CD14-positive monocyte (primary cell): ENCODE results near the gene TLCD2. TPM values are rescaled to one million over a fixed set of nuclear protein-coding genes. Genes with fewer than 3 reads are reported as not detected.

Experiments used
- DNase-seq, 3 donors: peaks; one replicate each; pipeline ENCODE4 v3.0.0-alpha.2; 2011 to 2022
- H2AFZ ChIP-seq: 2 replicates; pipeline ENCODE4 v1.6.0; 2012; ENCODE audit warnings: mild to moderate bottlenecking, low read depth, low read length, inconsistent platforms; ENCODE audit not compliant: insufficient read depth, poor library complexity, severe bottlenecking
- H3K27ac ChIP-seq, 2 donors: 1 replicate in 1 of 2; 2 replicates in 1 of 2; pipeline ENCODE4 v1.5.1; 2012 to 2013; ENCODE audit warnings: low read length in 2 of 2, control low read depth in 1 of 2, inconsistent platforms in 1 of 2, low read depth in 1 of 2, mild to moderate bottlenecking in 1 of 2
- H3K27me3 ChIP-seq, 2 donors: one replicate each; pipeline versions ENCODE4 v1.6.0 to v1.6.1; 2011 to 2013; ENCODE audit warnings: low read length in 2 of 2; ENCODE audit not compliant: control insufficient read depth in 2 of 2, insufficient read depth in 2 of 2
- H3K36me3 ChIP-seq, 2 donors: replicated peaks in 1 of 2; 1 replicate in 1 of 2; 2 replicates in 1 of 2; pipeline versions ENCODE4 v1.5.1 to v1.6.1; 2012 to 2013; ENCODE audit warnings: low read length in 2 of 2, control low read depth in 1 of 2, inconsistent platforms in 1 of 2, mild to moderate bottlenecking in 1 of 2; ENCODE audit not compliant: insufficient read depth in 2 of 2, control insufficient read depth in 1 of 2
- H3K4me1 ChIP-seq, 2 donors: 1 replicate in 1 of 2; 2 replicates in 1 of 2; pipeline versions ENCODE4 v1.5.1 to v1.6.1; 2012 to 2013; ENCODE audit warnings: low read length in 2 of 2, control low read depth in 1 of 2, inconsistent platforms in 1 of 2, mild to moderate bottlenecking in 1 of 2, moderate library complexity in 1 of 2; ENCODE audit not compliant: insufficient read depth in 2 of 2, control insufficient read depth in 1 of 2
- H3K4me2 ChIP-seq: replicated peaks from 2 replicates; pipeline ENCODE3; 2012; ENCODE audit warnings: low read length, moderate library complexity, mild to moderate bottlenecking; ENCODE audit not compliant: poor library complexity, severe bottlenecking; ENCODE audit errors: extremely low read depth
- H3K4me3 ChIP-seq, 3 experiments: fragments of 200-600 bp in 1 of 3; sonication (generic) in 1 of 3; replicated peaks in 1 of 3; 1 replicate in 2 of 3; 2 replicates in 1 of 3; pipeline ENCODE4 v1.5.1; 2011 to 2013; ENCODE audit warnings: low read length in 3 of 3, mild to moderate bottlenecking in 3 of 3, control low read depth in 2 of 3, low read depth in 2 of 3, inconsistent platforms in 1 of 3, moderate library complexity in 1 of 3
- H3K79me2 ChIP-seq: 2 replicates; pipeline ENCODE4 v1.6.0; 2012; ENCODE audit warnings: mild to moderate bottlenecking, control low read depth, inconsistent platforms, low read length, moderate library complexity; ENCODE audit not compliant: insufficient read depth
- H3K9ac ChIP-seq: 2 replicates; pipeline ENCODE4 v1.6.0; 2017; ENCODE audit warnings: low read length, mild to moderate bottlenecking; ENCODE audit not compliant: insufficient read depth, poor library complexity, severe bottlenecking
- H3K9me3 ChIP-seq, 2 donors: replicated peaks in 1 of 2; 1 replicate in 1 of 2; 2 replicates in 1 of 2; pipeline versions ENCODE4 v1.5.1 to v1.6.1; 2012 to 2013; ENCODE audit warnings: low read length in 2 of 2, control low read depth in 1 of 2; ENCODE audit not compliant: control insufficient read depth in 1 of 2, insufficient read depth in 1 of 2
- H4K20me1 ChIP-seq: 2 replicates; pipeline ENCODE4 v1.6.0; 2012; ENCODE audit warnings: mild to moderate bottlenecking, low read length, control low read depth, moderate library complexity; ENCODE audit not compliant: insufficient read depth
- H3K27ac Mint-ChIP-seq, 7 donors: one replicate each; pipeline ENCODE4 v1.8.0; 2020; ENCODE audit warnings: mild to moderate bottlenecking in 7 of 7, mixed read lengths in 7 of 7, moderate library complexity in 6 of 7, inconsistent platforms in 2 of 7
- H3K27me3 Mint-ChIP-seq, 3 donors: one replicate each; pipeline ENCODE4 v1.8.0; 2021 to 2022; ENCODE audit warnings: low read depth in 3 of 3, mild to moderate bottlenecking in 3 of 3, mixed read lengths in 3 of 3, moderate library complexity in 3 of 3, inconsistent platforms in 1 of 3
- H3K36me3 Mint-ChIP-seq, 2 donors: one replicate each; pipeline ENCODE4 v1.8.0; 2020; ENCODE audit warnings: mixed read lengths in 2 of 2, inconsistent platforms in 1 of 2, mild to moderate bottlenecking in 1 of 2
- H3K4me1 Mint-ChIP-seq: one replicate; pipeline ENCODE4 v1.8.0; 2020; ENCODE audit warnings: mild to moderate bottlenecking, mixed read lengths
- H3K4me3 Mint-ChIP-seq, 2 donors: one replicate each; pipeline ENCODE4 v1.8.0; 2020; ENCODE audit warnings: mild to moderate bottlenecking in 2 of 2, mixed read lengths in 2 of 2, moderate library complexity in 1 of 2
- H3K9me3 Mint-ChIP-seq, 7 donors: one replicate each; pipeline ENCODE4 v1.8.0; 2020 to 2022; ENCODE audit warnings: mixed read lengths in 7 of 7, mild to moderate bottlenecking in 6 of 7, moderate library complexity in 6 of 7, inconsistent platforms in 2 of 7
- CTCF ChIP-seq: fragments of 200-600 bp; IDR thresholded peaks from one replicate; pipeline ENCODE4 v1.8.0; 2022; ENCODE audit warnings: antibody characterized with exemption, mild to moderate bottlenecking
- WGBS: methylation state at CpG from one replicate; pipeline ENCODE4 v1.1.5; 2013; ENCODE audit warnings: missing lambda C conversion rate; ENCODE audit not compliant: insufficient coverage; 5-methylcytosine and 5-hydroxymethylcytosine counted together
- intact Hi-C, 2 donors: fragments of 100-400 bp; cut with micrococcal nuclease; formaldehyde crosslinking; loops; one replicate each; pipeline versions ENCODE4 v1.15.0 to v1.15.1; 2023
- polyA plus RNA-seq, 3 donors: library from polyadenylated mRNA; depleted of rRNA in 1 of 3; unstranded in 2 of 3; stranded (reverse) in 1 of 3; fragments of 300-500 nt in 2 of 3; fragments of >200 nt in 1 of 3; fragmentation: Illumina TruSeq in 2 of 3; gene quantifications; 1 replicate in 2 of 3; 2 replicates in 1 of 3; pipeline ENCODE4 v1.2.3, GENCODE V29; 2012 to 2021

TLCD2 gene
- polyA plus RNA-seq, 3 donors, result 0.03 TPM; not detected in 2

- Histone ChIP-seq H3K9ac (no peak overlapping the region), H3K36me3 (peaks cover 71 to 87% of the 10 kb centered on the region in 2 donors), H3K27me3 (no peaks in the 10 kb centered on the region), H3K27ac (no peak overlapping the region), H3K4me3 (no peak overlapping the region), H3K79me2 (peaks cover 11% of the 10 kb centered on the region), H3K4me2 (no peak overlapping the region), H3K4me1 (peaks cover 0 to 13% of the 10 kb centered on the region in 2 donors), H3K9me3 (no peaks in the 10 kb centered on the region), H2AFZ (no peak overlapping the region), H4K20me1 (peaks cover 67% of the 10 kb centered on the region)
- Mint-ChIP-seq H3K9me3 (no peaks in the 10 kb centered on the region), H3K27me3 (peaks cover 0 to under 1% (median 0%) of the 10 kb centered on the region in 3 donors), H3K36me3 (peaks cover 52 to 87% of the 10 kb centered on the region in 2 donors), H3K4me3 (no peak overlapping the region), H3K4me1 (peaks cover 25% of the 10 kb centered on the region), H3K27ac (no peak overlapping the region)
- TF ChIP-seq CTCF, result no peak
- 98% methylated on average over 22 of the region's 22 CpGs for WGBS
- no peak for DNase-seq
- intact Hi-C loops, result loop anchor here in 1 of 2 donors (5.0 kb wide), 1 partner anchor 40 kb away; no protein-coding TSS in a partner anchor
Measured at GRCh38 chr17:1732241-1732832, 22.2 kb upstream of the TLCD2 start.

- Mint-ChIP-seq H3K4me1 (peaks cover 17% of the 10 kb centered on the region), H3K4me3 (no peak overlapping the region), H3K27me3 (peaks cover 0 to 2% (median 0%) of the 10 kb centered on the region in 3 donors), H3K9me3 (no peaks in the 10 kb centered on the region), H3K36me3 (peaks cover 43 to 90% of the 10 kb centered on the region in 2 donors), H3K27ac (peak overlapping the region in 1 of 7 donors; percentile 37)
- intact Hi-C loops, result loop anchor here in 1 of 2 donors (5.0 kb wide), 1 partner anchor 41 kb away; no protein-coding TSS in a partner anchor
- 100% methylated on average over 4 of the region's 10 CpGs for WGBS
- no peaks in the 10 kb centered on the region for H3K9me3 ChIP-seq
- TF ChIP-seq CTCF, result no peak
- no peaks in the 10 kb centered on the region for H3K27me3 ChIP-seq
- no peak for DNase-seq
- H2AFZ ChIP-seq, result no peak overlapping the region
- H3K27ac ChIP-seq, result no peak overlapping the region
- H4K20me1 ChIP-seq, result peaks cover 72% of the 10 kb centered on the region
- H3K4me3 ChIP-seq, result no peak overlapping the region
- H3K79me2 ChIP-seq, result peaks cover 23% of the 10 kb centered on the region
- H3K4me2 ChIP-seq, result no peak overlapping the region
- H3K4me1 ChIP-seq, result peaks cover 0 to 4% of the 10 kb centered on the region in 2 donors
- H3K36me3 ChIP-seq, result peaks cover 73 to 87% of the 10 kb centered on the region in 2 donors
- no peak overlapping the region for H3K9ac ChIP-seq
Measured at GRCh38 chr17:1731194-1731506, 21.0 kb upstream of the TLCD2 start.
